Inflammatory macrophage treated with lipopolysaccharide for 4 hours (primary cell): Measurements from ENCODE around the gene PSMG3.
A peak's percentile ranks its signal among the peaks of the same experiment; 100 is the strongest.

ENCODE experiments used
- DNase-seq: peaks from one replicate; pipeline ENCODE4 v3.0.0-alpha.2; 2020

Gene PSMG3, protein sequence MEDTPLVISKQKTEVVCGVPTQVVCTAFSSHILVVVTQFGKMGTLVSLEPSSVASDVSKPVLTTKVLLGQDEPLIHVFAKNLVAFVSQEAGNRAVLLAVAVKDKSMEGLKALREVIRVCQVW

DNA sequence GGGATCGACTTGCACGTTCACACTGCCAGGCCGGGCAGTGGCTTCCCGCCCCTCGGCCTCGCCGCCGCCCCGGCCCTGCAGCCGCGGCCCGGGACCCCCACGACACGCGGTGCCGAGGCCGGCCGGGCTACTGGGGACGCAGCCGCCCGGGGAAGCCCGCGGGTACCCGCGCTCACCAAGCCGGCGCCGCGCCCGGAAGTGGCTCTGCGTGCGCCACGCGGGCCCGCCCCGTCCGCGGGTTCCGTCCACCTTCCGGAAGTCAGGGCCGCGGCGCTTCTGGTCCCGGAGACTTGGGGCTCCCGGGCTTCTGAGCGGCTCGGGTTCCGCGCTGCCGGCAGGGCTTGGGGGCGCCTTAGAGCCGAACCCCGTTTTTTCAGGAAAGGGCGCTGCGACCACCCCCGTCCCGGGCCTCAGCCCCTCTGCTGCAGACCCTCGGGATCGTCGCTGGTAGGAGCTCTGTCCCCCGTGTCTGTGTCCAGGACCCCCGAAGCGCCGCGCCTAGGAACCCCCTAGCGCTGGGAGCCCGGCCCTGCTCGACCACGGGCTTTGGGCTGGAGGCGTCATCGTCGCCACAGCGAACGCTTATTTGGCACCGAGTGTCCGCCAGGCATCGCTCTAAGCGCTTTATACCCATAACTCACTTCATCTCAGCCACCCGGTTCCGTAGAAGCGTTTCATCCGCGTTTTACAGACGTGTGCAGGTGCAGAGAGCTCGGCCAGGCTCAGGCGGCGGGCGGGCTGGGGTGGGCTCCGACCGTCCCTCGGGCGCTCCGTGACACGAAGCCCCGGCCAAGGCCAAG lies at the start of gene PSMG3:
Gene PSMG3, minus strand, starts transcription at position 200 of the 800 bp plus-strand sequence. CDS start 693 bp downstream, outside the sequence.
- peak; percentile 93 for DNase-seq

DNA sequence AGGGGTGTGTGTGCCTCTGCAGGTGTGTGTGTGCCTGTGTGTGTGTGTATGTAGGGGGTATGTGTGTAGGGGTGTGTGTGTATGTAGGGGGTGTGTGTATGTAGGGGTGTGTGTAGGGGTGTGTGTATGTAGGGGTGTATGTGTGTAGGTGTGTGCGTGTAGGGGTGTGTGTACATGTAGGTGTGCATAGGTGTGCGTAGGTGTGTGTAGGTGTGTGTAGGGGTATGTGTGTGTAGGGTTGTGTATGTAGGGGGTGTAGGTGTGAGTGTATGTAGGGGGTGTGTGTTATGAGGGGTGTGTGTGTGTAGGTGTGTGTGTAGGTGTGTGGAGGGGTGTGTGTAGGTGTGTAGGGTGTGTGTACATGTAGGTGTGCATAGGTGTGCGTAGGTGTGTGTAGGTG lies 48.6 kb upstream of the PSMG3 start:
- no peak for DNase-seq

DNA sequence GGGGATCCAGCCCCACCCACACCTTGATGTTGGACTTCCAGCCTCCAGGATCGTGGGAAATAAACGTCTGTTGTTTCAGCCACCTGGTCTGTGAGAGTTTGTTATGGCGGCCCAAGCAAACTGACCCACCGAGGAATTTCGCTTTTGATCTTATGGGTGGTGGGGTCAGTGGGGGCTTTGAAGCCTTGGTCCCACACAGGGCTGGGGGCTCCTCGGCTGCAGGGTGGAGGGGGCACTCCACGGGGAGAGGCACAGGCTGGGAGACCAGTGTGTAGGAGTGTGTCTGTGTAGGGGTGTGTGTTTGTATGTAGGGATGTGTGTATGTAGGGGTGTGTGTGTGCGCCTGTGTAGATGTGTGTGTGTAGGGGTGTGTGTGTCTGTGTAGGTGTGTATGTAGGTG lies 48.1 kb upstream of the PSMG3 start:
- DNase-seq, result no peak

DNA sequence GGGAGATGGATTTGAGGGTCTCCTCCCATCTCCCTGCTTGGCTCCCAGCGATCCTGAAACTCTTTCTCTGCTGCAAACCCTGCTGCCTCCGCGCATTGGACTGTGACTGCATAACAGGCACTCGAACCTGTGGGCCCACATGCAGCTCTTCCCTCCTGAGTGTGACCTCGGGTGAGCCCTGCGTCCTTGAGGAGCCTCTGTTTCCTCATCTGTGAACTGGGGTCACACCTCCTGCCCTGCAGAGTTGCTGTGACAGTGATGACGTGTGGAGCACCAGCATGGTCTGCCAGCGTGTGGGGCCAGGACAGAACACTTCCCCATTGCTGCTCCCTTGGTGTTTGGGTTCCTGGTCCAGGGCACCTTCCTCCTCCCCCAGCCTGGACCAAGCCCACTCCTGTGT lies 46.9 kb upstream of the PSMG3 start:
- DNase-seq, result no peak

DNA sequence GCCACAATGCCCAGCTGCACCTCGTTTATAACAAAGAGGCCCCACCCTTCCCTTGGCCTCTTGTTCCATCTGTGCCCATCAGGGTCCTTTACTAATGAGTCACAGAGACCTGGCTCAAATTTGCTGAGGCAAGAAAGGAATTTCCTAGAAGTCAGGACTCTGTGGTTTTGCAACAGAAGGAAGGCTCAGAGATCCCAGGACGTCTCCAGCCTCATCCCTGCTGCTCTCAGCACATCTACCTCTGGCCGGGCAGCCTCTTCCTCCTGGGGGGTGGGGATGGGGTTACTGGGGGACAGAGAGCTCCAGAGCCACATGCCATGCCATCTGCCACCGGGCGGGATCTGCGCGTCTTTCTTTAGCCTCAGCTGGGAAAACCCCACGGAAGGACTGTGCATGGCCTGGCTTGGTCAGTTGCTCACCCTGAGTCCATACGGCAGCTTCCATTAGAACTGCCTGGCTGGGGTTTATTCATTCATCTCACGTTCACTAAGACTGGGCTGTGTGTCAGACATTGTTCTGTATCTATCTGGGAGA lies 41.9 kb upstream of the PSMG3 start:
- DNase-seq, result no peak

DNA sequence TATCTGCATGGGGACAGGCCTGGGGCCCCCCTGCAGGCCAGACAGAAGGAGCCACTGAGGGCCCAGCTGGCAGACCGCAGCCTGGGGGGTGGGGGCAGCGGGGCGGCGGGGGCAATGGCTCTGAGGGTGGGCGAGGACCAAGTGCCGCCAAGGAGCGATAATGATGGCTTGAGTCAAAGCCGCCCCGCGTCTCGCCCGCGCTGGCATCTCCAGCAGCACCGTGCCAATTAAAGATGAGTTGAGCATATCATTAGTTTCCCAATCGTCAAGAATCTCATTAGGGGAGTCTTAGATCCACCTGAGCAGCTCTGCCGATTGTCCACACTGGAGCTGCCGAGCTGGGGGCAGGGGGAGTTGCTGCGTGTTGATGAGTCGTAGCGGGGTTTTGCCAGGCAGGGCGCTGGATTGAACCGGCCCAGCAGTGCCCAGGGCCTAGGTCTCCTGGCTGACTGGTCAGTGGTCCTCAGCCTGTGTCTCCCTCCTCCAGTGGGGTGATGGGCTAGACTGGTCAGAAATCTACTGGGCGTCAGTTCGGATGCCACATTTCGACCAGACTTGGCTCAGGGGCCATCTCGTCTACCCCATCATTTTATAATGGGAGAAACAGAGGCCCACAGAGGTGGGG lies 41.0 kb upstream of the PSMG3 start:
- no peak for DNase-seq

DNA sequence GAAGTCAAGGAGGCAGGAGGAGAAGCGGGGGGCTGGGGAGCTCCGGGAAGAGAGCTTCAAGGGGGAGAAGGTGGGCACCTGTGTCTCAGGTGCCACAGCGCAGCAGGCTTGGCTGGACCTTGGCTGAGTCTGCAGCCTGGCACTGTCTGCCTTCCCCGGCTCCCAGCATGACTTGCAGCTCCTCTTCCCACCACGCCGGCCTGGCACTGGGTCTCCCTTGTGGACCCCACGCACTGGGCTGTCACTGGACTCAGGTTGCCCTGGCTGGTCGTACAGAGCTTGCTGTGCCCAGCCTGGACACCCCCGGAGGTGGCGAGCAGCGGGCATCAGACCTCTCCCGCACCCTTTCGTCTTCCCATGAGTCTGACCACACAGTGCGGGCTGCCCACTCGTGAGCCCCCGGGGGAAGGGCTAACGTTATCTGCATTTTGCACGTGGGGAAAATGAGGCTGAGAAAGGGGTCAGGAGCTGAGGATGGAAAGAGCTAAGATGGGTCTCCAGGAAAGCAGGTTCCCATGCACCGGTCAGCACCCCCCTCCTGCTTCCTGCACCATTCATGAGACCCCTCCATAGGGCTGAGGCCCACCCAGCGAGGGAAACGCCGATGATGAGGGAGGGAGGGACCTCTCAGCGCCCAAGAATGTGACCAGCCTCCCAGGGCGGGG lies 40.3 kb upstream of the PSMG3 start:
- DNase-seq, result no peak

DNA sequence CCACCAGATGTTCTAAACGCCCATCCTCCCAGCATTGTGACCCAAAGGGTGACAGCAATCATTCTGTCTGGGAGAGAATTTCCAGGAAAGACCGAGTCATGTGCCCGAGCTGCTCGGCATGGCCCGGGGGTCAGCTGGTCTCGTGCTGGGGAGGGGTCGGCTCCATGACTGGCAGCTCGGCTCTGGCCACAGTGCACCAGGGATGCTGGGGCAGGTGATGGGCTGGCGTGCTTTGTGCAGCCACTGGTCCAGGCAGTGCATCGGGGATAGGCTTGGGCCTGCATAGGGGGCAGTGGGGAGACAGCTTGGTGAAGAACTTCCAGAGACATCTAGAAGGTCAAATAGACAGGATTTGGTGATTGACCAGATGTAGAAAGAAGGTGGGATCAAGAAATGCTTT lies 39.2 kb upstream of the PSMG3 start:
- DNase-seq, result no peak

DNA sequence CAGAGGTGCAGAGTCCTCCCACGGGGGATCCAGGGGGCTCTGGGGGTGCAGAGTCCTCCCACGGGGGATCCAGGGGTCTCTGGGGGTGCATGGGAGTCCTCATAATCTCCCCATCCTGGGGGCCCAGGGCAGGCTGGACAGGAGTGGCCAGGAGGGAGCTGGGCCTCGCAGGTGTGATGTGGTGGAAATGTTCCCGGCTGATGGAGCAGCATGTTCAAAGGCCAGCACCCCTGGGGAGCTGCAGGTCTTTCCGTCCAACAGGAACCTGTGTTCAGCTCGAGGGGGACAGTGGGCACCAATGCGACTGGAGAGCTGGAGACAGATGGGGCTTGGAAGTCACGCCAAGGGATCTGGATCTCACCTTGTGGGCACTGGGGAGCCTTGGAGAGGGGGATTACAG lies 38.5 kb upstream of the PSMG3 start:
- no peak for DNase-seq

DNA sequence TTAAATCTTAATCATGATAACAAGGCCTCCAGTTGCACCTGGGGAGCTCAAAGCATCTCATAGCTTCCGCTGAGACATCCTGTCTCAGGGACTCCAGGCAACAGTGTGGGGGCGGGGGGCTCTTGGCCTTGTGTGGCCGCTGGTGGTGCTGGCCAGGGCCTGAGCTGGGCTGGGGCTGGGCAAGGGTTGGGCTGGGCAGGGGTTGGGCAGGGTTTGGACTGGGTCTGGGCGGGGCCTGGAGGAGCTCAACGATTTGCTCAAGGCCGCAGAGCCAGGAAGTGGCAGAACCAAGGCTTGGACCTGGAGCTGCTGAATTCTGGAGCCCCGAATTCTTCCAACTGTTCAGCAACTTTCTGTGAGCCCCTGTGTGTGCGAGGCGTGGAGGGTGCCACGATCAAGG lies 37.9 kb upstream of the PSMG3 start:
- DNase-seq, result no peak

DNA sequence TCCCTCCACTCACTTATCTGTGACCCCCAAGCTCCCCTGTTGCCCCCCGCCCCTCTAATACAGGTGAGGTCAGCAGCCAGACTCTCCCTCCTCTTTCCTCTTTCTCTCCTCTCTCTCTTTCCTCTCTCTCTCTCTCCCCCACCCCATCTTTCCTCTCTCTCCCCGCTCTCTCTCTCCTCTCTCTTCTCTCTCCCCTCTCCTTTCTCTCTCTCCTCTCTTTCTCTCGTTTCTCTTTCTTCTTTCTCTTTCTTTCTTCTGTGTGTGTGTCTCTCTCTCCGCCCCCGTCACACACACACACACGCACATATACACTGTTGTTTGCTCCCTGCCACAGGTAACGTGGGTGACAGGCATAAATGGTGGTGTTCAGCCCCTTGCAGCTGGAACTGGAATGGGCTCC lies 37.2 kb upstream of the PSMG3 start:
- DNase-seq, result no peak

DNA sequence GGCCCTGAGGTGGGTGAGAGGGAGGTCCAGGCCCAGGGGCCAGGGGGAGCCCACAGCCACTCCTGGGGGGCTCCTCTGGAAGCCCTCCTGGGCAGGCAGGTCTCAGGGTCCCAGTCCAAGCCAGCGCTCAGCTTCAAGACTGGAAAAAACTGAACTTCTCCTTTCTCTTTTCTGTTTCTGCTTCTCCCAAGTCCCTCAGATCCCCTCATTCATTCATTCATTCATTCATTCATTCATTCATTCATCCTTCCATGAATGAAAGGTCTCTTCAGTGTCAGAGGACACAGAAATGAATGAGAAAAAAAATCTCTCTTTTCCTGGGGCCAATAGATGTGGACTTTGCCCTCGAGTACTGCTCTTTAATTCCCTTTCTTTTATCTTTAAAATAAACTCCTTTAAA lies 34.6 kb upstream of the PSMG3 start:
- DNase-seq, result no peak

DNA sequence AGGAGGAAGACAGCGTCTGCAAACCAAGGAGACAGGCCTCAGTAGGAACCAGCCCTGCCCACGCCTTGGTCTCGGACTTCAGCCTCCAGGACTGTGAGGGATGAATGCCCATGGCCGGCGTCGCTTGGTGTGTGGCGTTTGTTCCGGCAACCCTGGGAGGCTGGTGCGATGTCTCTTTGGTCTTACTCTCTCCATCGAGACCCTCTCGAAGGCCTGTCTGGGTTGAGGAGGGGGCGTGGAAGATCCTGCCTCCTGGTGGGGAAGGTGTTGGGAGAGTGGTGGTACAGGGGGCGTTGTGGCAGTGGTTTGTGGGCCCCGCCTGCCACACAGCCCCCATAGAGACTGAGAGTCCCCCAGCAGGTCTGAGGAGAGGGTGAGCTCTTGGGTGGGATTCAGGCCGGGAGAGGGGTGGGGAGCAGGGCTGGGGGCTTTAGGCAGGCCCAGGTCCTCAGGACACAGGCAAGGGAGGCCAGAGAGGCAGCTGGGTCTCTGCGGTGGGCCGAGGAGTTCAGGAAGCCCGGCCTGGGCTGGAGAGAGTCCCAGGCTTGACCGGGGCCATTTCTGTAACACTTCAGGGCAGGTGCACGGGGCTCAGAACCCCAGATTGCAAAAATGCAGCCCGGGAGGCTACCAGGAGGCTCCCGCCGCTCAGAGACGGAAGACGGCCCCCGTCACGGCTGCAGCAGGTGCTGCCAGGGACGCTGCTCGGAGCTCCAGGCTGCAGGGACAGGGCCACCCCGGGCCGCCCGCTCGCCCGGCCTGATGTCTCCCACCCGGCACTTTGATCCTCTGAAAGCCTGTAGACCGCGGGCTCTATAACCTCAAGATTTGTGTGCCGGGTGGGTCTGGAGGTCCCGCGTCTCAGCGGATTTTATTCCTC lies 33.8 kb upstream of the PSMG3 start:
- DNase-seq, result no peak

DNA sequence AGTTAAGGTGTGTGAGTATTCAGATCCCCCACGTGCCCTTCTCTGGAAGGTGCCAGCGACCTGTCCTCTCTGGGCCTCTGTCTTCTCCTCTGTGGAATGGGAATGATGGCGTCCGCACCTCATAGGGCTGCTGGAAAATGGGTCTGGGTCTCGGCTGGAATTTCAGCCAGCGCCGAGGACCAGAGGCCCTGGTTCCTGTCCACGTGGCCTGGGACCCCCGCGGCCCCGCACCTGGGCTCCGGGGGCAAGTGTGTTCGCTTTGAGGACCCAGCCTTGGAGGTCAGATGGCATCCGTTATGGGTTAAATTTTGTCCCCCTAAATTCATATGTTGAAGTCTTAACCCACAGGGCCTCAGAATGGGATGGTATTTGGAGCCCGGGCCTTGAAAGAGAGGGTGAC lies 32.6 kb upstream of the PSMG3 start:
- no peak for DNase-seq

DNA sequence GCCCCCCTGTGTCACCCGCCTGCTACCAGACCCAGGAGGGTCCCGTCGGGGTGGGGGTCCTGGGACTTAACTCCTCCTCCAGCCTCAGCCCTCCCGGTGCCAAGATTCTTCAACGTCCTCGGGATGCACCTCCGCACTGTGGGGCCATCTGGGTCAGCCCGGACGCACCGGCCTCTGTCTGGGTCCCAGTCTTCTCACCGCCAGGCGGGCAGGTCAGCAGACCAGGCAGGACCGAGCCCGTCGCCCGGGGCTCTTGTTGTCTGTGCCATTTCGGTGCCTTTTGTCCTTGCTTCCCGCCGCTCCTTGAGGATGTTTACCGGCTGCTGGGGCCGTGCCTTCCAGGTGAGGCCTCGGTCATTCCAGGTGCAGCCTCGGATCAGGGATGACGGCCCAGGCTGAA lies 32.1 kb upstream of the PSMG3 start:
- no peak for DNase-seq

DNA sequence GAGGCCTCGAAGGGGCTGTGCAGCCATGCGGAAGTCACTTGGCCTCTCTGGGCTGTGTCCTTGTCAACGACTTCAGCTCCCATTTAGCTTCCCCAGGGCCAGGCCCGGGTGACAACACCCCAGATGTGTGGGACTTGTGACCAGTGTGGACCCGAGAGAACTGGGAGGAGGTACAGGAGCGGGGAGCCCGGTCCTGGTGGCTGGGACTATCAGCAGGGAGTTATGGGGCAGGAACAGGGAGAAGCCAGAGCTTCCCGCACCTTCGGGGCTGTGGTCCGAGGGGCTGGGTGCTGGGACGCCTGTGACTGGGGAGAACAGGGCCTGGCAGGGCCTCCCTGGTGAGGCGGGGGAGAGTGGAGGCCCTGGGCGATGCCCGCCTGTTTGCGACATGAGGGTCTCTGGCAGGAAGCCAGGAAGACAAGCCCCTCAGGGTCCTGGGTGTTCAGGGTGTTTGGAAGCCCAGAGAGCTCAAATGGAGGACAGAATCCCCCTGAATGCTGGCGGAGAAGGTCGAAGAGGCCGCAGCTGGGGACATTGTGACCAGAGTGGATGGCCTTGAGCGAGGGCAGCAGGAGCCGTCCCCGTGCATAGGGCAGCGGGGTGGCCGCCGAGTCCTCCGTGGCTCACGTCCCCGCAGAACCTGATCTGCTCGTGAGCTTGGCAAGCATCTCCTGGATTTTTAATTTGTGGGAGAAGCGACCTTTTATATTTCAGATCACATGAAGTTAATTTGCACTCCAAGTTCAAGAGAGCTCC lies 30.0 kb upstream of the PSMG3 start:
- no peak for DNase-seq

DNA sequence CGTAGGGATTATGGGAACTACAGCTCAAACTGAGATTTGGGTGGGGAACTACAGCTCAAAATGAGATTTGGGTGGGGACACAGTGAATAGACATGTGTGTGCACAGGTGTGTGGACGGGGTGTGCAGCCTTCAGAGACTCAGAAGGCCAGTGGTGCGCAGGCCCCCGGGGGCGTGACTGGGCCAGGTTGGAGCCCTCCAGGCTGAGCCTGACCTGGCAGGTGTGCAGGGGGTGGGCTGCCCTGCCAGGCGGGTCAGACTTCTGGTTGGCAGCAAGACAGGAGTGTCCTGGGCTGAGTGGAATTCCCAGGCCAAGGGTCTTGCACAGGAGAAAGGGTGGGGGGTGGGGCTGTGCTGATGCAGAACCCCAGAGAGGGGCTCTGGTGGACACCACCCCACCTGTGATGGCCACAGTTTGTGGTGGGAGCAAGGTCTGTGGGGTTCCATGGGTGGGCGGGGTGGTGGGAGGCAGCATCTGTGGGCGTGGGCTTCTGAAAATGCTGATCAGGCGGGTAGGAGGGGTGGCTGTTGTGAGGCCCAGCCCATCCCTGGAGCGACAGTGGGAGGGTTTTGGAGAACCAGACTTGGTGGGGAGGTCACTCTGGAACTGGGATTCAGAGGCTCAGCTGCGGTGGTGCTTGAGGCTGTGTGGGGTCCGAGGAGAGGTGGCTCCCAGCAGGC lies 29.3 kb upstream of the PSMG3 start:
- DNase-seq, result no peak

DNA sequence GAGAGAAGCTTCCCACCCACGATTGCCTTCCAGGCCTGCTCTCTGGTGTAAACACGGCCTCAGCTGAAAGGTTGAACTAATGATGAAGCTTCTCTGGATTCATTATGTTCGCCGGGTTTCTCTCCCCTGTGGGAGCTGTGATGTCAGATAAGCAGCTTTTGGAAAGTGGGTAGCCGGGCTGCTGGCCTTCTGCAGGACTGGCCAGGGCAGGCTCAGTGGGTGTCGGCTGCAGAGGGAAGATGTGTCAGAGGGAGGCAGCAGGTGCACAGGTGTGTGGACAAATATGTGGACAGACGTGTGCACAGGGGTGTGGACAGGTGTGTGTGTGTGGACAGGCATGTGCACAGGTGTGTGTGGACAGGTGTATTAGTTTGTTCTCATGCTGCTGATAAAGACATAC lies 28.5 kb upstream of the PSMG3 start:
- no peak for DNase-seq

DNA sequence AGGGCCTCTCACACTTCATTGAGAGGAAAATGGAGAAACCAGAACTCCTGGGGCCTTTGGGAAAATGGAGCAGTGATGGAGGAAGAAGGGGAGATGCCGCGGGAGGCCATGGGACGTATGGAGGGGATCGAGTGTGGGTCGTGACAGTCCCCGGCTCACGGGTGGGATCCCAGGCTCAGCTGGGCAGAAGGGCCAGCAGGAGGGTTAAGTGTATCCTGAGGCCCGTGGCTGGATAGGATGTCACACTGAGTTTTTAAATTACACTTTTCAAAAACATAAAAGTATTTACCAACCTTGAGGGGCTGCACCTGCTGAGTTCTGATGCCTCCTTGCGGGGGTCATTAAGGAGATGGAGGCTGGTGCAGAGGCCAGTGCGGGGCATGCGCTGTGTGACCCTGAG lies 28.0 kb upstream of the PSMG3 start:
- DNase-seq, result no peak

DNA sequence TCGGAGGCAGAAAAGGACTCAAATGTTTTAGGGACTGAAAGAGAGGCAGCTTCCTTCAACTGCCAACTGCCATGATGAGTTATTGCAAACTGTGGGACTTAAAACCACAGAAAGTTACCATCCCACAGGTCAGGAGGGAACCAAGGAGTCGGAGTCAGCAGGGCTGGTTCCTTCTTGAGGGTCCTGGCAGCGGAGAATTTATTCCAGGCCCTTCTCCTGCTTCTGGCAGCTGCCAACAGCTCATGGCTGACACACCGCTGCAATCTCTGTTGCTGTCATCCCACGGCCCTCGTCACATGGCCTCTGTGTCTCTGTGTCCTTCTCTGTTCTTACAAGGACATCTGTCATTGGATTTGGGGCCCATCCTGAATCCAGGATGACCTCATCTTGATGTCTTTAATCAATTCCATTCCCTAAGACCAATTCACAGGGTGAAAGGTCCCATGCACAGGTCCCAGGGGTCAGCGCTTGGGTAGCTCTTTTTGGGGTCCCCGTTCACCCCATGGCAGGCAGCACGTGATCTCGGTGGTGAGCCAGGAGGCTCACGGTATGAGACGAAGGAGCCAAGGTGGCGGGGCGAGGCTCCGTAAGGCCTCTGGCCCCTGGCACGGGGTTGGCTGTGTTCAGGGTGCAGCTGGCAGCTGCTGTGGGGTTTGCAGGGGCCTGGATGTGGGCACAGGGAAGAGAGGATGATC lies 27.4 kb upstream of the PSMG3 start:
- DNase-seq, result peak; percentile 15
